Retinal pigment epithelial cell (primary cell): Measurements from ENCODE around the gene CDH24.

Source experiments
- DNase-seq: peaks from one replicate; pipeline ENCODE4 v3.0.0-alpha.2; 2010; ENCODE audit warnings: low read depth
- H3K4me3 ChIP-seq: 2 replicates; pipeline ENCODE4 v1.5.1; 2011; ENCODE audit warnings: mild to moderate bottlenecking, low read length, control low read depth, moderate library complexity
- TF ChIP-seq, protein P1 (sequence below): conservative IDR thresholded peaks from 2 replicates; pipeline ENCODE4 v1.5.1; 2011; ENCODE audit warnings: low read depth, low read length, control low read depth, inconsistent platforms

The CDH24 gene

DNA sequence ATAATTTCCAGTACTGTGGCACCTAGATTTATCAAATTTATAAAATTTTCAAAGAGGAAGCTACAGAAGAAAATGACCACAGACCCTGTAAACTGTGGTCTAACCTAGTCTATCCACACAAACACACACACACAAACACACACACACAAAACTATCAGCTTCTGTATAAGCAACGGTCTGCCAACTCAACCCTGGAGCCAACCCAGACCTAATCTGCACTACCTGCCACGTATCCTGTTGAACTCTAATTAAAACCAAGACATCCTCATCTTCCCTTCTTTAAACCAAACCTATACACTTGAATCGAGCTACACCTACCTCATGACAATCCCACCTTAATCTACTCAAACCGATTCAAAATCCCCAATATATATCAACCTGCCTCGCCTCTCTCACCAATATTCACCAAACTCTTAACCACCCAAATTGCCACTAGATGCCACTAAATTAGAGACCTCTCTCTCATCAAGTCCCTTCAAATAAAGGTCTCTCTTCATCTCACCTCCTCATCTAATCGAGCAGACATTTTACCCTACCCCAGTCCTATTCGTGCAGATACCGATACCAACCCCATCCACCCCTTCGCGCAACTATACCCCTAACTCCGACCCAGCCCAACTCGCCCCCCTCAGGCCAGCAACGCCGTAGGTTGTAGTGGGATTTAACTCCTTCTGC lies 36.8 kb upstream of the CDH24 start:
- DNase-seq = no peak
- TF ChIP-seq, protein P1, sequence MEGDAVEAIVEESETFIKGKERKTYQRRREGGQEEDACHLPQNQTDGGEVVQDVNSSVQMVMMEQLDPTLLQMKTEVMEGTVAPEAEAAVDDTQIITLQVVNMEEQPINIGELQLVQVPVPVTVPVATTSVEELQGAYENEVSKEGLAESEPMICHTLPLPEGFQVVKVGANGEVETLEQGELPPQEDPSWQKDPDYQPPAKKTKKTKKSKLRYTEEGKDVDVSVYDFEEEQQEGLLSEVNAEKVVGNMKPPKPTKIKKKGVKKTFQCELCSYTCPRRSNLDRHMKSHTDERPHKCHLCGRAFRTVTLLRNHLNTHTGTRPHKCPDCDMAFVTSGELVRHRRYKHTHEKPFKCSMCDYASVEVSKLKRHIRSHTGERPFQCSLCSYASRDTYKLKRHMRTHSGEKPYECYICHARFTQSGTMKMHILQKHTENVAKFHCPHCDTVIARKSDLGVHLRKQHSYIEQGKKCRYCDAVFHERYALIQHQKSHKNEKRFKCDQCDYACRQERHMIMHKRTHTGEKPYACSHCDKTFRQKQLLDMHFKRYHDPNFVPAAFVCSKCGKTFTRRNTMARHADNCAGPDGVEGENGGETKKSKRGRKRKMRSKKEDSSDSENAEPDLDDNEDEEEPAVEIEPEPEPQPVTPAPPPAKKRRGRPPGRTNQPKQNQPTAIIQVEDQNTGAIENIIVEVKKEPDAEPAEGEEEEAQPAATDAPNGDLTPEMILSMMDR = peak; percentile 22
- peak overlapping the region; percentile 98 for H3K4me3 ChIP-seq

GRCh38 chr14:23093526-23093925 lies 36.2 kb upstream of the CDH24 start:
- peak overlapping the region; percentile 98 for H3K4me3 ChIP-seq
- DNase-seq = no peak
- TF ChIP-seq, protein P1 = no peak

DNA sequence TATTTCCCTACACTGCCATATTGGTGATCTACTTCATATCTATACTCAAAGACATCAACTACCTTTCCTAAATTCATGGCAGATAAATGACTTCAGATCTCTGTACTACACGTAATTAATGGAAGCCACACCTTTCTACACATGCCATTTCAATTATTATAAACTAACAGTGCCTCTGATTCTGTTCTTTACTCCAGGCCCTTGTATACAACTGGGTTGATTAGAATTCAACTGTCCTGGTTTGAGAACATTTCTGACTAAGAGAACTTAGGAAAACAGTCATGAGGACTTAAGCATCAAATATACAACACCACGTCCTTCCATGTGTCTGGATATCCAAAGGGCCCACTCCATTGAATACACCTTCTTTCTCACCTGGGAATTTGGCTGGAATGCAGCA lies 35.8 kb upstream of the CDH24 start:
- no peak for DNase-seq
- H3K4me3 ChIP-seq = peak overlapping the region; percentile 98
- TF ChIP-seq, protein P1 = no peak

DNA sequence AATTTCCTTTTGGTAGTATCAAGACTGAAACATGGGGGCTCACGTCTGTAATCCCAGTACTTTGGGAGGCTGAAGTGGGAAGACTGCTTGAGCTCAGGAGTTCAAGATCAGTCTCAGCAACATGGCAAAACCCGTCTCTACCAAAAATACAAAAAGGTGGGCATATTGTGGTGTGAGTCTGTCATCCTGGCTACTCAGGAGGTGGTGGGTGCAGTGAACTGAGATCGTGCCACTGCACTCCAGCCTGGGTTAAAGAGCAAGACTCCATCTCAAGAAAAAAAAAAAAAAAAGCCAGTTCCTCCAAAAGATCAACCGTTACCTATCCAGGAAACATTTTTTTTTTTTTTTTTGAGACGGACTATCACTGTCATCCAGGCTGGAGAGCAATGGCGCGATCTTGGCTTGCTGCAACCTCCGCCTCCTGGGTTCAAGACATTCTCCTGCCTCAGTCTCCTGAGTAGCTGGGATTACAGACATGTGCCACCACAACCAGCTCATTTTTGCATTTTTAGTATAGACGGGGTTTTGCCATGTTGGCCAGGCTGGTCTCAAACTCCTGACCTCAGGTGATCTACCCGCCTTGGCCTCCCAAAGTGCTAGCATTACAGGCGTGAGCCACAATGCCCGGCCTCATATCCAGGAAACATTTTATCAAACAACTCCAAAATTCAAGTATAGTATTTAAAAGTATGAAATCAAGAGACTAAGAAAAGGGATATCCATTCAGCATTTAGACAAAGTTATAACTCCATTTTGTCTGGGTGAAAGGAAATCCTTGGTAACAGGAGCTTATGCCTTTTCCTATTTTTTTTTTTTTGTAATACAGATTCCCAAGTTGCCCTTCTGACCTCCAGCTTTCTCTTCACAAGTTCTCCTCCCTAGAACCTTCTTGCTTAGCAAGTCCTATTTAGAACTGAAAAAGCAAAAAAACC lies 34.2 kb upstream of the CDH24 start:
- TF ChIP-seq, protein P1 = no peak
- DNase-seq = no peak
- no peak overlapping the region for H3K4me3 ChIP-seq

GRCh38 chr14:23090254-23090636 lies 32.9 kb upstream of the CDH24 start:
- TF ChIP-seq, protein P1 = no peak
- H3K4me3 ChIP-seq = no peak overlapping the region
- no peak for DNase-seq

DNA sequence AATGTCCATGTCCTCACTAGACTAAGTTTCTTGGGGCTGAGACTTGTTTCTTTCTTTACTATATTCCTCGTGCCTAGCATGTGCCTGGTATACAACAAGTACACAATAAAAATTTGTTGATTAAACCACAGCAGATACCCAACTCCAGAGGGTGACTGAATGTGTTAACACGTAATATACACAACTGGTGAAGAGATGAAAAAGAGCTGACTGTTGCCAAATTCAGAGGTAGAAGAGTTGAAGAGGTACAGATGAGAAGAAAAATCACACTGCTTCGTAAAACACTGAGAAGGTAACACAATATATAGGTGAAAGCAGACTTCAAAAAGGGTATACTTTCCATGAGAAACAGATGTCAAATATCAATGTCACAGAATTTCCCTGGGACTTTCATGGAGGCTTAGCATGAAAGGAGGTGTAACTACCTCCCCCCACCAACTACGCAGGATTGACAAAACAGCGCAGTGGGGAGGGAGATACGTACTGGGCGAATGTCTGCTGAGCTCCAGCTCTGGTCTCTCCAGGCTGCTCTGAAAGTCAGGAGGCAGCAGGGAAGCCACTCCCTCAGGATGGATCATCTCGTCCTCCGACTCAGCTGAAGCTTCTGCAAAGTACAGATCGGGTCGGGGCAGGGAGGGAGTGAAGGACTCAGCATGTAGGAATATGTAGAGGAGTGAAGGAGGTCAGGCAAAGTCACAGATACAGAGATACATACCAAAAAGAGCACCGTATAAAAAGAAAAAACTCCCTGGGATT lies 32.4 kb upstream of the CDH24 start:
- no peak overlapping the region for H3K4me3 ChIP-seq

More for the DNA sequence above, 32.4 kb upstream of the CDH24 start:
- DNase-seq = no peak
- TF ChIP-seq, protein P1 = no peak
